Mesenchymal stem cell (in vitro differentiated cells and primary cell): Measurements from ENCODE around the gene PXDN.
A peak's percentile ranks its signal among the peaks of the same experiment; 100 is the strongest.

Experiments
- DNase-seq: peaks from one replicate; pipeline ENCODE4 v3.0.0-alpha.2; 2013
- H2AFZ ChIP-seq: one replicate; pipeline ENCODE4 v1.6.1; 2013; ENCODE audit warnings: low read depth, mild to moderate bottlenecking, control low read depth, inconsistent platforms, low read length, moderate library complexity
- H2AK5ac ChIP-seq: 2 replicates; pipeline ENCODE4 v1.6.1; 2013; ENCODE audit warnings: low read length, moderate library complexity, mild to moderate bottlenecking, inconsistent platforms; ENCODE audit not compliant: severe bottlenecking
- H2BK120ac ChIP-seq: one replicate; pipeline ENCODE4 v1.6.1; 2013; ENCODE audit warnings: low read depth, mild to moderate bottlenecking, inconsistent platforms, low read length, moderate library complexity
- H2BK12ac ChIP-seq, 2 experiments: one replicate each; pipeline ENCODE4 v1.6.1; 2013; ENCODE audit warnings: inconsistent platforms in 2 of 2, low read length in 2 of 2, mild to moderate bottlenecking in 2 of 2, moderate library complexity in 2 of 2, control low read depth in 1 of 2
- H2BK15ac ChIP-seq: one replicate; pipeline ENCODE4 v1.6.1; 2013; ENCODE audit warnings: mild to moderate bottlenecking, low read depth, inconsistent platforms; ENCODE audit not compliant: poor library complexity, severe bottlenecking
- H2BK5ac ChIP-seq: 2 replicates; pipeline ENCODE4 v1.6.1; 2013; ENCODE audit warnings: low read depth, mild to moderate bottlenecking, low read length, control low read depth, inconsistent platforms; ENCODE audit not compliant: poor library complexity, severe bottlenecking
- H3K14ac ChIP-seq, 2 experiments: one replicate each; pipeline ENCODE4 v1.6.1; 2013; ENCODE audit warnings: inconsistent platforms in 2 of 2, low read length in 2 of 2, control low read depth in 1 of 2, mild to moderate bottlenecking in 1 of 2, moderate library complexity in 1 of 2
- H3K18ac ChIP-seq, 2 experiments: one replicate each; pipeline ENCODE4 v1.6.1; 2013; ENCODE audit warnings: inconsistent platforms in 2 of 2, low read length in 2 of 2, control low read depth in 1 of 2, low read depth in 1 of 2, mild to moderate bottlenecking in 1 of 2
- H3K23ac ChIP-seq, 2 experiments: one replicate each; pipeline ENCODE4 v1.6.1; 2013; ENCODE audit warnings: inconsistent platforms in 2 of 2, low read length in 2 of 2, mild to moderate bottlenecking in 2 of 2, moderate library complexity in 2 of 2, control low read depth in 1 of 2
- H3K27ac ChIP-seq: 2 replicates; pipeline ENCODE4 v1.5.1; 2013; ENCODE audit warnings: mild to moderate bottlenecking, moderate library complexity, low read length, control low read depth, inconsistent platforms; ENCODE audit not compliant: poor library complexity, severe bottlenecking
- H3K27me3 ChIP-seq, 2 experiments: 2 replicates each; pipeline versions ENCODE4 v1.6.1 to v1.7.0; 2013; ENCODE audit warnings: low read length in 2 of 2, mild to moderate bottlenecking in 2 of 2, moderate library complexity in 2 of 2, control low read depth in 1 of 2, inconsistent platforms in 1 of 2; ENCODE audit not compliant: control insufficient read depth in 1 of 2, insufficient read depth in 1 of 2
- H3K36me3 ChIP-seq, 2 experiments: 2 replicates each; pipeline versions ENCODE4 v1.6.1 to v1.7.0; 2013; ENCODE audit warnings: low read length in 2 of 2, control low read depth in 1 of 2, inconsistent platforms in 1 of 2, low read depth in 1 of 2, mild to moderate bottlenecking in 1 of 2; ENCODE audit not compliant: insufficient read depth in 2 of 2, control insufficient read depth in 1 of 2
- H3K4ac ChIP-seq, 2 experiments: one replicate each; pipeline ENCODE4 v1.6.1; 2013; ENCODE audit warnings: inconsistent platforms in 2 of 2, low read length in 2 of 2, mild to moderate bottlenecking in 2 of 2, moderate library complexity in 2 of 2, control low read depth in 1 of 2, low read depth in 1 of 2
- H3K4me1 ChIP-seq: 2 replicates; pipeline ENCODE4 v1.6.1; 2013; ENCODE audit warnings: low read depth, low read length, control low read depth; ENCODE audit not compliant: control insufficient read depth, insufficient read depth
- H3K4me2 ChIP-seq: 2 replicates; pipeline ENCODE4 v1.6.1; 2013; ENCODE audit warnings: low read length, mild to moderate bottlenecking, inconsistent platforms; ENCODE audit not compliant: poor library complexity, severe bottlenecking
- H3K4me3 ChIP-seq, 2 experiments: 2 replicates each; pipeline versions ENCODE4 v1.5.1 to v1.7.0; 2013; ENCODE audit warnings: low read length in 2 of 2, mild to moderate bottlenecking in 2 of 2, control low read depth in 1 of 2, low read depth in 1 of 2; ENCODE audit not compliant: insufficient read depth in 1 of 2
- H3K79me1 ChIP-seq: replicated peaks from 2 replicates; pipeline ENCODE4 v1.6.1; 2013; ENCODE audit warnings: mild to moderate bottlenecking, control low read depth, low read length, inconsistent platforms; ENCODE audit not compliant: poor library complexity, severe bottlenecking
- H3K9ac ChIP-seq: 2 replicates; pipeline ENCODE4 v1.7.0; 2013; ENCODE audit warnings: mild to moderate bottlenecking, low read length, moderate library complexity
- H3K9me3 ChIP-seq: 2 replicates; pipeline ENCODE4 v1.7.0; 2013; ENCODE audit warnings: mild to moderate bottlenecking, low read length; ENCODE audit not compliant: control insufficient read depth
- H4K8ac ChIP-seq: one replicate; pipeline ENCODE4 v1.6.1; 2013; ENCODE audit warnings: inconsistent platforms, mild to moderate bottlenecking, low read length, moderate library complexity
- H4K91ac ChIP-seq: one replicate; pipeline ENCODE4 v1.6.1; 2013; ENCODE audit warnings: mild to moderate bottlenecking, low read length, inconsistent platforms
- WGBS: methylation state at CpG from one replicate; pipeline ENCODE4 v1.1.7; 2013; ENCODE audit warnings: mixed read lengths; 5-methylcytosine and 5-hydroxymethylcytosine counted together

Gene PXDN

DNA sequence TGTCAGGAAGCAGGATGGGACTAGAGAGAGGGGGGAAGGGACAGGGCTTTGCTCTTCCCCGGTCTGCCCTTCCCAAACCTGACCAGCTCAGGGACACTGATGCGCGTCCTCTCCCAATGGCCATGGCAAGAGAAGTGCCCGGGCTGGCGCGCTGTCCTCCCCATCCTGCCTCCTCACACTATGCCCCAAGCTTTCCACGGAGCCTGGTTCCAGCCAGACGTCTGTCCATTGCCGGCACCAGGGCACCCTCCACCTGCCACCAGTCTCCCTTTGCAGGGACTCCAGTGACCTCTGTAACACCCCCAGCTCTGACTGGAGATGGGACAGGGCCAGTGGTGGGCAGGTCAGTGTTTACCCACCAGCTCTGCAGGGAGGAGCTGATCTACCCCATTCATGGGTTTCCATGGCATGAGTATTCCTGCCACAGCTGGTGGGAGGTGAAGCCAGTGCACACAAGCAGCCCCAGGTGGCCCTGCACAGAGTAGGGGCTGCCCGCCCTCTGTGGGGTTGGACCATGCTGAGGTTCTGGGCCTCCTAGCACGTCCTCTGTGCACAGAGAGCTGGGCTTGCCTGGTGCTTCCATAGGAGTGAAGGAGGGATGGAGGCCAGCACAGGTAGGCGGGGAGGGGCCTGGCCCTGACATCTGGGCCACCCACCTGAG lies 109.5 kb downstream of the PXDN start:
- no peak overlapping the region for H3K4ac ChIP-seq
- no peak overlapping the region for H4K8ac ChIP-seq
- peaks cover 3% of the 10 kb centered on the region for H3K9me3 ChIP-seq
- no peak overlapping the region for H3K4me3 ChIP-seq
- no peak overlapping the region for H2BK120ac ChIP-seq
- H3K23ac ChIP-seq: no peak overlapping the region
- H3K27ac ChIP-seq: no peak overlapping the region
- H2BK5ac ChIP-seq: no peak overlapping the region
- H3K36me3 ChIP-seq: peaks cover 74 to 90% of the 10 kb centered on the region in 2 experiments
- no peak overlapping the region for H3K9ac ChIP-seq
- peaks cover 37% of the 10 kb centered on the region for H3K4me1 ChIP-seq
- 96% methylated on average over 12 of the region's 12 CpGs for WGBS
- H4K91ac ChIP-seq: no peak overlapping the region
- H3K14ac ChIP-seq: no peak overlapping the region
- H2BK15ac ChIP-seq: no peak overlapping the region
- DNase-seq: no peak
- no peak overlapping the region for H2AK5ac ChIP-seq
- no peaks in the 10 kb centered on the region for H3K27me3 ChIP-seq
- no peak overlapping the region for H2AFZ ChIP-seq
- H2BK12ac ChIP-seq: no peak overlapping the region
- no peak overlapping the region for H3K4me2 ChIP-seq
- peaks cover 25% of the 10 kb centered on the region for H3K79me1 ChIP-seq
- H3K18ac ChIP-seq: no peak overlapping the region

DNA sequence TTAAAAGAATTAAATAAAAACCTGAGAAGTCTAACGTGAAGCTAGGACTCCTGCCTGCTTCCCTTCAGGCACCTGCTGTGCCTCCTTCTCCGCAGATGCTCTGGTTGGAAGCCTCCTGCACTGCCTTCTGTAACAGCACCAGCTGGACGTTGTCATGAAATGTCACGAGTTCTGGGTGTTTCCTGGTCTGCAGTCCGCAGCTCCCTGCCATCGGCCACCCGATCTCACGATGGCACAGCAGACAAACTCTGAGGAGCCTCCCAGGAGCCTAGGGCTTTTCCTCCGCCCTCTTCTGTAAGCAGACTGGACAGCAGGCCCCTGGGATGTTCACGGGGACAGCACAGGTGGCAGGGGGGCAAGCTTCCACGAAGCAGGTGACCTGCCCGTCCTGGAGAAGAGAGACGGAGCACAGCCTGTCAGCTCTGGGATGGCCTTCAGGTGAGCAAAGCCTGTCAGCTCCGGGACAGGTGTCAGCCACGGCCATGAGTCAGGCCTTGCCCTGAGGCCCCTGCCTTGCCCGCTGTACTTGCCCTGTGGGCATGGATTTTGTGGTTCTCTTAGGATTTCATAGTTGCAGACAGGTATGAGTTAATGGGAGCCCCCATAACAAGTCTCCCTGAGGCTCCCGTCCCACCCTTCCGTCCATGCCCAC lies 110.3 kb downstream of the PXDN start:
- no peak overlapping the region for H3K14ac ChIP-seq
- 87% methylated on average over 14 of the region's 18 CpGs for WGBS
- H4K8ac ChIP-seq: no peak overlapping the region
- no peaks in the 10 kb centered on the region for H3K27me3 ChIP-seq
- peak overlapping the region; percentile 18 for H2AK5ac ChIP-seq
- no peak overlapping the region for H2AFZ ChIP-seq
- H3K79me1 ChIP-seq: peaks cover 24% of the 10 kb centered on the region
- DNase-seq: no peak
- peaks cover 70 to 85% of the 10 kb centered on the region in 2 experiments for H3K36me3 ChIP-seq
- H2BK5ac ChIP-seq: no peak overlapping the region
- no peak overlapping the region for H3K27ac ChIP-seq
- H3K18ac ChIP-seq: no peak overlapping the region
- no peak overlapping the region for H3K9ac ChIP-seq
- H3K9me3 ChIP-seq: peaks cover 9% of the 10 kb centered on the region
- no peak overlapping the region for H3K23ac ChIP-seq
- H4K91ac ChIP-seq: no peak overlapping the region
- H2BK12ac ChIP-seq: no peak overlapping the region
- no peak overlapping the region for H3K4me2 ChIP-seq
- H3K4ac ChIP-seq: no peak overlapping the region
- H3K4me1 ChIP-seq: peaks cover 33% of the 10 kb centered on the region
- no peak overlapping the region for H2BK15ac ChIP-seq
- no peak overlapping the region for H2BK120ac ChIP-seq
- H3K4me3 ChIP-seq: no peak overlapping the region

DNA sequence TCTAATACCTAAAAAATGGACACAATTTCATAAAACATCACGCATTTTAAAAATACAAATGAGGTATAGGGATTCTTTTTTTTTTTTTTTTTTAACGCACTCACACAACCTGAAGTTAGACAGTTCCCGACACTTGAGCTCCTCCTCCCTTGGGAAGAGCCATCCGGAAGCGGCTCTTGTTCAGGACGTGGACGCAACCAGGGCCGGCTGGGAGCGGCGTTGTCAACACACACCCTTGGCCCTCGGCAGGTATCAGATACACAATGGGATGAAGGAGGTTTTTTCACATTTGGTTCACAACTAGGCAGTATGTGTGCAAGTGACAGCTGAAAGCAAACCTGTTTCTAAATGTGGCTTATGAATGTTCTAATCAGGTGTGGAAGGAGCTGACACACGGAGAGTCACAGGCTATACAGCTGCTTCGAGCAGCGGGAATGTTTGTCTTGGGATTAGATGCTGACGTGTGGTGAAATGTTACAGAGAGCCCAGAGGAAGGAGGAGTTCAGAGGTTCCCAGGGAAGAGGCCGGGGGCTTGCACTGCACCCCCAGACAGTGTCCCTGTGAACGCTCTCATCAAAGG lies 111.1 kb downstream of the PXDN start:
- Histone ChIP-seq H3K4ac (no peak overlapping the region), H3K4me2 (no peak overlapping the region), H2BK120ac (no peak overlapping the region), H3K27me3 (no peaks in the 10 kb centered on the region), H3K79me1 (peaks cover 19% of the 10 kb centered on the region), H2BK5ac (no peak overlapping the region), H3K36me3 (peaks cover 62 to 76% of the 10 kb centered on the region in 2 experiments), H3K27ac (peak overlapping the region; percentile 32), H4K91ac (no peak overlapping the region), H3K4me1 (peaks cover 27% of the 10 kb centered on the region), H2AK5ac (peak overlapping the region; percentile 4), H3K4me3 (no peak overlapping the region), H3K18ac (no peak overlapping the region), H3K9me3 (peaks cover 9% of the 10 kb centered on the region), H2BK12ac (no peak overlapping the region), H3K9ac (no peak overlapping the region), H2AFZ (no peak overlapping the region), H3K14ac (no peak overlapping the region), H3K23ac (no peak overlapping the region), H4K8ac (no peak overlapping the region), H2BK15ac (no peak overlapping the region)
- peak; percentile 58 for DNase-seq
- 87% methylated on average over 16 of the region's 17 CpGs for WGBS

DNA sequence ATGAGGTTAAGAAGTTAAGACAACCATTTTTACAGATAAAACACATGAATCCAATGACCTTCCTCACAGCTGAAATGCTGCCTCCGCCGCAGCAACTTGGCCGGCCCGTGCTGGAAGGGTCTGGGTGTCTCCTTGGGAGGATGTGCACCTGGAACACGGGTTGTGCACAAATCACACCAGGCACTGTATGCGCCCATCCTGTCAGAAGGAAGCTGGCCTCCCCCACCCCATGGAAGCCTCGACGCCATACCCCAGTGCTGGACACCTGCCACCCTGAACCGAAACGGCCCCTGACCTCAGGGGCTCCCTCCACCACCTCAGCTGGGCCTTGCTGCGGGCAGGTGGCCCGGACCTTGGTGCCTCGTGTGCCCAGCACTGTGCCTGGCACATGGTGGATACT lies 111.8 kb downstream of the PXDN start:
- Histone ChIP-seq H3K36me3 (peaks cover 55 to 72% of the 10 kb centered on the region in 2 experiments), H3K18ac (peak overlapping the region in 1 of 2 experiments; percentile 30), H2AFZ (no peak overlapping the region), H3K4me3 (no peak overlapping the region), H3K14ac (peak overlapping the region in 1 of 2 experiments; percentile 14), H3K4me1 (peaks cover 26% of the 10 kb centered on the region), H3K27ac (peak overlapping the region; percentile 84), H2BK12ac (peak overlapping the region in 1 of 2 experiments; percentile 38), H2BK15ac (no peak overlapping the region), H3K4me2 (no peak overlapping the region), H3K27me3 (no peaks in the 10 kb centered on the region), H2BK5ac (peak overlapping the region; percentile 5), H3K9ac (no peak overlapping the region), H3K79me1 (peaks cover 19% of the 10 kb centered on the region), H3K23ac (no peak overlapping the region), H4K8ac (no peak overlapping the region), H4K91ac (no peak overlapping the region), H2AK5ac (peak overlapping the region; percentile 93), H3K4ac (no peak overlapping the region), H2BK120ac (no peak overlapping the region), H3K9me3 (peaks cover 9% of the 10 kb centered on the region)
- 97% methylated on average over 13 of the region's 13 CpGs for WGBS
- DNase-seq: no peak
